ENCODE results near the gene RPL5.

- no peak for TF ChIP-seq POLR2A (IDR thresholded peaks at IDR 0.05)
- TF ChIP-seq, protein P1, sequence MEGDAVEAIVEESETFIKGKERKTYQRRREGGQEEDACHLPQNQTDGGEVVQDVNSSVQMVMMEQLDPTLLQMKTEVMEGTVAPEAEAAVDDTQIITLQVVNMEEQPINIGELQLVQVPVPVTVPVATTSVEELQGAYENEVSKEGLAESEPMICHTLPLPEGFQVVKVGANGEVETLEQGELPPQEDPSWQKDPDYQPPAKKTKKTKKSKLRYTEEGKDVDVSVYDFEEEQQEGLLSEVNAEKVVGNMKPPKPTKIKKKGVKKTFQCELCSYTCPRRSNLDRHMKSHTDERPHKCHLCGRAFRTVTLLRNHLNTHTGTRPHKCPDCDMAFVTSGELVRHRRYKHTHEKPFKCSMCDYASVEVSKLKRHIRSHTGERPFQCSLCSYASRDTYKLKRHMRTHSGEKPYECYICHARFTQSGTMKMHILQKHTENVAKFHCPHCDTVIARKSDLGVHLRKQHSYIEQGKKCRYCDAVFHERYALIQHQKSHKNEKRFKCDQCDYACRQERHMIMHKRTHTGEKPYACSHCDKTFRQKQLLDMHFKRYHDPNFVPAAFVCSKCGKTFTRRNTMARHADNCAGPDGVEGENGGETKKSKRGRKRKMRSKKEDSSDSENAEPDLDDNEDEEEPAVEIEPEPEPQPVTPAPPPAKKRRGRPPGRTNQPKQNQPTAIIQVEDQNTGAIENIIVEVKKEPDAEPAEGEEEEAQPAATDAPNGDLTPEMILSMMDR (IDR thresholded peaks at IDR 0.05), result no peak
Measured at GRCh38 chr1:92805216-92805615, 26.6 kb upstream of the RPL5 start.

All from lower leg skin (tissue), 3 donors.